H1 (cell line): ENCODE measurements around the gene OPHN1. TPM values are rescaled to one million over a fixed set of nuclear protein-coding genes. Genes with fewer than 3 reads are reported as not detected.

Source experiments
- CTCF ChIA-PET: fragments of 300-600 bp; sonication (Branson Sonifier 250); formaldehyde crosslinking; loops from one replicate; lab custom pipeline; 2021; ENCODE audit not compliant: partially characterized antibody; lab: Charles Lee
- POLR2A ChIA-PET: fragments of 300-600 bp; sonication (Branson Sonifier 250); formaldehyde crosslinking; loops from one replicate; lab custom pipeline; 2021; ENCODE audit warnings: inconsistent platforms; ENCODE audit not compliant: partially characterized antibody; lab: Charles Lee
- DNase-seq, 2 experiments: peaks; one replicate each; pipeline versions ENCODE4 v3.0.0 to v3.0.0-alpha.2; 2010 to 2022; ENCODE audit warnings: low spot score in 2 of 2, low read depth in 1 of 2, mixed read lengths in 1 of 2
- FAIRE-seq: peaks from 2 replicates; lab custom pipeline; 2011; peaks lifted over from hg19 to GRCh38; lab: Jason Lieb, UNC
- H2AFZ ChIP-seq: 2 replicates; pipeline ENCODE4 v1.8.1; 2012; ENCODE audit warnings: low read length, inconsistent platforms
- H2AK5ac ChIP-seq: 2 replicates; pipeline ENCODE4 v1.6.1; 2013; ENCODE audit warnings: low read depth, low read length
- H2BK120ac ChIP-seq: replicated peaks from 2 replicates; pipeline ENCODE3; 2013; ENCODE audit warnings: low read depth, low read length, inconsistent platforms
- H2BK12ac ChIP-seq: 2 replicates; pipeline ENCODE4 v1.6.1; 2013; ENCODE audit warnings: low read depth, low read length
- H2BK15ac ChIP-seq: 2 replicates; pipeline ENCODE4 v1.6.1; 2013; ENCODE audit warnings: low read length
- H2BK20ac ChIP-seq: 2 replicates; pipeline ENCODE4 v1.6.1; 2013; ENCODE audit warnings: low read length
- H2BK5ac ChIP-seq: 2 replicates; pipeline ENCODE4 v1.6.1; 2013; ENCODE audit warnings: low read depth, low read length
- H3K14ac ChIP-seq: 2 replicates; pipeline ENCODE4 v1.6.1; 2013; ENCODE audit warnings: inconsistent platforms; ENCODE audit not compliant: insufficient read length
- H3K18ac ChIP-seq: 2 replicates; pipeline ENCODE4 v1.6.1; 2013; ENCODE audit warnings: low read length; ENCODE audit errors: extremely low read depth
- H3K23ac ChIP-seq: 2 replicates; pipeline ENCODE4 v1.6.1; 2013; ENCODE audit warnings: inconsistent platforms; ENCODE audit not compliant: insufficient read length
- H3K23me2 ChIP-seq: 2 replicates; pipeline ENCODE4 v1.6.1; 2013; ENCODE audit warnings: low read depth, low read length
- H3K27ac ChIP-seq: 2 replicates; pipeline ENCODE4 v1.6.1; 2011; ENCODE audit warnings: low read depth, low read length, inconsistent platforms
- H3K27me3 ChIP-seq, 4 experiments: replicated peaks in 1 of 4; 1 replicate in 1 of 4; 2 replicates in 3 of 4; pipeline versions ENCODE4 v1.6.1 to v1.8.1; 2011 to 2013; ENCODE audit warnings: low read length in 3 of 4, mild to moderate bottlenecking in 3 of 4, inconsistent platforms in 2 of 4, mixed read lengths in 2 of 4, moderate library complexity in 1 of 4; ENCODE audit not compliant: control insufficient read depth in 3 of 4, insufficient read depth in 3 of 4; ENCODE audit errors: extremely low read depth in 1 of 4
- H3K36me3 ChIP-seq, 4 experiments: 2 replicates each; pipeline versions ENCODE4 v1.6.1 to v1.8.1; 2011 to 2013; ENCODE audit warnings: mild to moderate bottlenecking in 4 of 4, low read length in 3 of 4, moderate library complexity in 2 of 4, control low read depth in 1 of 4, inconsistent platforms in 1 of 4; ENCODE audit not compliant: insufficient read depth in 4 of 4, control insufficient read depth in 2 of 4
- H3K4ac ChIP-seq: replicated peaks from 2 replicates; pipeline ENCODE3; 2013; ENCODE audit warnings: low read length, low read depth, mixed read lengths, inconsistent platforms; ENCODE audit not compliant: insufficient read length
- H3K4me1 ChIP-seq, 4 experiments: replicated peaks in 1 of 4; 1 replicate in 1 of 4; 2 replicates in 3 of 4; pipeline versions ENCODE4 v1.6.1 to v1.8.1; 2011 to 2013; ENCODE audit warnings: low read length in 3 of 4, inconsistent platforms in 2 of 4, mixed read lengths in 1 of 4; ENCODE audit not compliant: insufficient read depth in 4 of 4, control insufficient read depth in 3 of 4
- H3K4me2 ChIP-seq, 2 experiments: 2 replicates each; pipeline versions ENCODE4 v1.6.1 to v1.8.1; 2011 to 2013; ENCODE audit warnings: low read depth in 2 of 2, low read length in 2 of 2, control low read depth in 1 of 2, inconsistent platforms in 1 of 2, mild to moderate bottlenecking in 1 of 2; ENCODE audit not compliant: insufficient read depth in 1 of 2
- H3K4me3 ChIP-seq, 4 experiments: fragments of 200-600, 300-600 bp in 1 of 4; sonication (generic), shearing (Covaris generic), sonication (Bioruptor Twin) in 1 of 4; 2 replicates each; pipeline versions ENCODE4 v1.5.1 to v1.8.1; 2011 to 2016; ENCODE audit warnings: low read length in 4 of 4, low read depth in 3 of 4, control low read depth in 2 of 4, inconsistent platforms in 2 of 4, mild to moderate bottlenecking in 2 of 4, mixed read lengths in 1 of 4, moderate library complexity in 1 of 4; ENCODE audit not compliant: insufficient read depth in 2 of 4; ENCODE audit errors: extremely low read depth in 1 of 4
- H3K56ac ChIP-seq: replicated peaks from 2 replicates; pipeline ENCODE3; 2013; ENCODE audit warnings: low read depth, mild to moderate bottlenecking, mixed read lengths, low read length, inconsistent platforms; ENCODE audit not compliant: insufficient read length
- H3K79me1 ChIP-seq: 2 replicates; pipeline ENCODE4 v1.6.1; 2013; ENCODE audit warnings: low read depth, low read length, control low read depth
- H3K79me2 ChIP-seq, 2 experiments: 2 replicates each; pipeline versions ENCODE4 v1.6.1 to v1.8.1; 2012 to 2013; ENCODE audit warnings: low read length in 2 of 2, mild to moderate bottlenecking in 2 of 2, inconsistent platforms in 1 of 2; ENCODE audit not compliant: insufficient read depth in 2 of 2, control insufficient read depth in 1 of 2
- H3K9ac ChIP-seq, 4 experiments: replicated peaks in 1 of 4; 1 replicate in 1 of 4; 2 replicates in 3 of 4; pipeline versions ENCODE4 v1.6.1 to v1.8.1; 2011 to 2013; ENCODE audit warnings: low read depth in 3 of 4, low read length in 3 of 4, control low read depth in 2 of 4, mild to moderate bottlenecking in 2 of 4, moderate library complexity in 2 of 4, inconsistent platforms in 1 of 4; ENCODE audit errors: extremely low read depth in 1 of 4
- H3K9me3 ChIP-seq, 2 experiments: 2 replicates each; pipeline versions ENCODE4 v1.6.1 to v1.8.1; 2012 to 2013; ENCODE audit warnings: mild to moderate bottlenecking in 2 of 2, moderate library complexity in 2 of 2, control low read depth in 1 of 2, inconsistent platforms in 1 of 2, low read depth in 1 of 2, low read length in 1 of 2, mixed read lengths in 1 of 2; ENCODE audit not compliant: insufficient read depth in 2 of 2
- H4K20me1 ChIP-seq, 2 experiments: replicated peaks in 1 of 2; 2 replicates each; pipeline versions ENCODE3 to v1.8.1; 2011 to 2013; ENCODE audit warnings: inconsistent platforms in 2 of 2, low read length in 2 of 2, mild to moderate bottlenecking in 1 of 2; ENCODE audit not compliant: insufficient read depth in 2 of 2, control insufficient read depth in 1 of 2
- H4K5ac ChIP-seq: 2 replicates; pipeline ENCODE4 v1.6.1; 2013; ENCODE audit warnings: low read length, low read depth, mixed read lengths, inconsistent platforms; ENCODE audit not compliant: insufficient read length
- H4K8ac ChIP-seq: 2 replicates; pipeline ENCODE4 v1.8.0; 2013; ENCODE audit warnings: mild to moderate bottlenecking, moderate library complexity, low read length, inconsistent platforms; ENCODE audit not compliant: insufficient read depth; ENCODE audit errors: extremely low read depth
- H4K91ac ChIP-seq: replicated peaks from 2 replicates; pipeline ENCODE3; 2013; ENCODE audit warnings: low read length, mixed read lengths, inconsistent platforms; ENCODE audit not compliant: insufficient read length
- CEBPB ChIP-seq: IDR thresholded peaks from 2 replicates; pipeline ENCODE4 v1.6.1; 2012; ENCODE audit warnings: low read depth, low read length
- CHD1 ChIP-seq: IDR thresholded peaks from 2 replicates; pipeline ENCODE4 v1.6.1; 2012; ENCODE audit warnings: low read depth, low read length, improper control_type of control experiment
- EGR1 ChIP-seq: IDR thresholded peaks from 2 replicates; pipeline ENCODE4 v1.6.1; 2011; ENCODE audit warnings: low read depth, low read length, borderline replicate concordance
- EP300 ChIP-seq, 2 experiments: IDR thresholded peaks; 1 replicate in 1 of 2; 2 replicates in 1 of 2; pipeline ENCODE4 v1.6.1; 2011 to 2012; ENCODE audit warnings: low read depth in 2 of 2, low read length in 2 of 2, mild to moderate bottlenecking in 2 of 2, borderline replicate concordance in 1 of 2, inconsistent platforms in 1 of 2, moderate library complexity in 1 of 2
- FOSL1 ChIP-seq: IDR thresholded peaks from 2 replicates; pipeline ENCODE4 v1.6.1; 2011; ENCODE audit warnings: mild to moderate bottlenecking, low read depth, low read length, moderate library complexity; ENCODE audit not compliant: insufficient read depth
- JUND ChIP-seq: IDR thresholded peaks from 2 replicates; pipeline ENCODE4 v1.6.1; 2011; ENCODE audit warnings: mild to moderate bottlenecking, improper control_type of control experiment, low read length
- KDM1A ChIP-seq: fragments of 200-600, 300-600 bp; sonication (generic); IDR thresholded peaks from 2 replicates; pipeline ENCODE4 v1.7.1; 2016; ENCODE audit warnings: mild to moderate bottlenecking, low read length, borderline replicate concordance
- KDM5A ChIP-seq: fragments of 200-600 bp; IDR thresholded peaks from 2 replicates; pipeline ENCODE4 v1.7.1; 2012; ENCODE audit warnings: mild to moderate bottlenecking, low read length, inconsistent platforms, mixed read lengths
- NRF1 ChIP-seq: IDR thresholded peaks from 2 replicates; pipeline ENCODE4 v1.6.1; 2011; ENCODE audit warnings: mild to moderate bottlenecking, low read depth, low read length, improper control_type of control experiment
- POLR2AphosphoS5 ChIP-seq: IDR thresholded peaks from 2 replicates; pipeline ENCODE4 v1.6.1; 2011; ENCODE audit warnings: low read depth, low read length
- RXRA ChIP-seq: IDR thresholded peaks from 2 replicates; pipeline ENCODE4 v1.6.1; 2011; ENCODE audit warnings: low read depth, mild to moderate bottlenecking, low read length, moderate library complexity; ENCODE audit not compliant: insufficient read depth
- SP4 ChIP-seq: IDR thresholded peaks from 2 replicates; pipeline ENCODE4 v1.6.1; 2012; ENCODE audit warnings: low read length, inconsistent platforms
- SUZ12 ChIP-seq: fragments of 200-600 bp; sonication (generic); IDR thresholded peaks from 2 replicates; pipeline ENCODE4 v1.6.1; 2012; ENCODE audit warnings: mild to moderate bottlenecking, inconsistent platforms, low read length, moderate library complexity, mixed read lengths
- TAF1 ChIP-seq: IDR thresholded peaks from 2 replicates; pipeline ENCODE4 v1.6.1; 2011; ENCODE audit warnings: mild to moderate bottlenecking, low read depth, low read length
- TBP ChIP-seq: IDR thresholded peaks from 2 replicates; pipeline ENCODE4 v1.6.1; 2011; ENCODE audit warnings: low read depth, low read length, improper control_type of control experiment
- TCF12 ChIP-seq: IDR thresholded peaks from 2 replicates; pipeline ENCODE4 v1.6.1; 2011; ENCODE audit warnings: low read depth, mild to moderate bottlenecking, low read length
- WGBS, 2 experiments: shearing (Covaris generic) in 1 of 2; methylation state at CpG; one replicate each; pipeline versions ENCODE4 v1.1.6 to v1.1.7; 2013 to 2015; ENCODE audit warnings: low lambda C conversion rate in 2 of 2, mixed read lengths in 2 of 2, inconsistent platforms in 1 of 2, low coverage in 1 of 2, missing lambda C conversion rate in 1 of 2; ENCODE audit not compliant: insufficient replicate concordance in 2 of 2, insufficient coverage in 1 of 2, insufficient read length in 1 of 2; ENCODE audit errors: extremely low coverage in 1 of 2, missing lambda C conversion rate in 1 of 2; 5-methylcytosine and 5-hydroxymethylcytosine counted together
- polyA plus RNA-seq, 7 experiments: library from polyadenylated mRNA; depleted of rRNA in 3 of 7; stranded (reverse) in 5 of 7; unstranded in 2 of 7; fragments of >200 nt in 5 of 7; fragments of 200-250 nt in 2 of 7; gene quantifications; 1 replicate in 5 of 7; 2 replicates in 1 of 7; 4 replicates in 1 of 7; pipeline versions ENCODE4 v1.2.1 to v1.2.3, GENCODE V29; 2011 to 2013; ENCODE audit warnings: missing spikeins in 2 of 7, mixed read lengths in 2 of 7
- total RNA-seq: library from RNA; stranded (reverse); fragmentation: NEBNext Ultra II Directional; extraction: Animal tissue kit (Norgen Biotek cat#: 25700); gene quantifications from 2 replicates; pipeline ENCODE4 v1.2.1, GENCODE V29; 2021

OPHN1 gene
- total and polyA plus RNA-seq, 2 of the 8 experiments (the other 6 are each of a cell fraction or from before 2014, with no cell fraction given): 1.2 to 3.5 TPM

DNA sequence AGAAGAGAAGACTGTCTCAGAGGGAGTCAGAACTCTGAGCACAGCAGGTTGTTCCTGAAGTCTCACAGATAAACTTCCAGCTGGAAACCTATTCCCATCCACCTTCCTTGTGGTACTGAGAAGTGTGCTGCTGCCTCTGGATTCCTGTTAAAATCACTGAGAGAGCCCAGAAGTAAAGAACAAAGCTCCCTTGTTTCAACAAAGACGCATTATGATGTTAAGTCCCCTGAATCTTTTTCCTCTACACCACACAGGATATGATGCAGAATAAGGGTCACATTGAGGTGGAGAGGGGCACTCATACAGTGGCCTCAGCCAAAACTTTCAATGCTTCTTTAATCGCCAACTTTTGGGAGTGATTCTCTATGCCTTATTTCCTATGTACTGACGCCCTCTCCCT, 321.0 kb downstream of the OPHN1 start:
- CTCF ChIA-PET: interaction anchor here (2.1 kb wide), 1 partner anchor 94 kb away, joined by 5 read pairs; no protein-coding TSS in a partner anchor
- no peak overlapping the region for H2BK120ac ChIP-seq
- H2AK5ac ChIP-seq: no peak overlapping the region
- H3K18ac ChIP-seq: no peak overlapping the region
- H3K4me2 ChIP-seq: 0 out of 4 replicates have a peak overlapping the region, but pooled peaks of 1 of the 2 experiments have one; percentile 2
- H3K9ac ChIP-seq: no peak overlapping the region
- no peak overlapping the region for H3K56ac ChIP-seq
- H3K14ac ChIP-seq: no peak overlapping the region
- H3K27me3 ChIP-seq: no peaks in the 10 kb centered on the region
- no peaks in the 10 kb centered on the region for H3K9me3 ChIP-seq
- no peak overlapping the region for H3K23ac ChIP-seq
- POLR2A ChIA-PET: interaction anchor here (0.8 kb wide), 1 partner anchor 8 kb away, joined by 3 read pairs; no protein-coding TSS in a partner anchor
- FAIRE-seq (peak; percentile 94), DNase-seq (no peak)
- H3K79me1 ChIP-seq: no peaks in the 10 kb centered on the region
- no peak overlapping the region for H3K4ac ChIP-seq
- no peak overlapping the region for H2BK15ac ChIP-seq
- H3K79me2 ChIP-seq: no peaks in the 10 kb centered on the region
- H3K23me2 ChIP-seq: no peaks in the 10 kb centered on the region
- H2BK5ac ChIP-seq: no peak overlapping the region
- no peak overlapping the region for H3K4me3 ChIP-seq
- no peaks in the 10 kb centered on the region for H4K20me1 ChIP-seq
- no peak overlapping the region for H2BK20ac ChIP-seq
- WGBS, 2 experiments: 41% methylated on average over 3 of the region's 3 CpGs; no CpG with 5 or more reads in 1 of the 2 experiments
- H4K91ac ChIP-seq: no peak overlapping the region
- no peak overlapping the region for H4K8ac ChIP-seq
- no peak overlapping the region for H4K5ac ChIP-seq
- H3K4me1 ChIP-seq: peaks cover 0 to 3% (median 1%) of the 10 kb centered on the region in 4 experiments; a peak in 2 of 7 replicates
- H2AFZ ChIP-seq: no peak overlapping the region
- no peak overlapping the region for H3K27ac ChIP-seq
- H2BK12ac ChIP-seq: no peak overlapping the region
- no peaks in the 10 kb centered on the region for H3K36me3 ChIP-seq
- TF ChIP-seq KDM1A (no peak), KDM5A (no peak), EGR1 (no peak), SP4 (no peak), EP300 (IDR thresholded peaks at IDR 0.05; ENCODE audit: borderline replicate concordance in 1 of 2, low read depth in 2 of 2, low read length in 2 of 2) (no peak), CHD1 (no peak), RXRA (no peak), NRF1 (no peak), JUND (no peak), CEBPB (no peak), TAF1 (no peak), TBP (no peak), TCF12 (no peak), FOSL1 (no peak), POLR2AphosphoS5 (no peak), SUZ12 (no peak)
